ENCODE data around the gene TCERG1L.
"Not testable (repeated sequence)": the region's sequence is repeated elsewhere in the genome, so short reads cannot be mapped to it uniquely, and the experiment has no call there.

TCERG1L gene

DNA sequence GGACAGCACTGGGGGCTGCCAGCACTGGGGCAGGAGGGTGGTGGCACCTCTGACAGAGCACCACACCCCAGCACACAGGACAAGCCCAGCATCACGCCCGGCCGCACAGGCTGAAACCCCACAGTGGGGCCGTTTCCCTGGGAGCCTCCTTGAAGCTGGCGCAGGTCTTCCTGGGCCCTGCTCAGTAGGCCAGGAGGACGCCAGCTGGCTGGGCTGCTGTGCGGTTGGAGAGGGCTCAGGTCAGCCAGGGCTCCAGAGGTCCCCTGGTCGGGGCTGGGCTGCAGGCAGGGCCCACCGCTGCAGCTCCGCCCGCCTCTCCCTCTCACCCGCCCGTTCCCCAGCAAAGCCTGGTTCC lies 137.3 kb downstream of the TCERG1L start:
- FAIRE-seq (no peak), DNase-seq (ENCODE audit: insufficient read length, low spot score) (no peak)

DNA sequence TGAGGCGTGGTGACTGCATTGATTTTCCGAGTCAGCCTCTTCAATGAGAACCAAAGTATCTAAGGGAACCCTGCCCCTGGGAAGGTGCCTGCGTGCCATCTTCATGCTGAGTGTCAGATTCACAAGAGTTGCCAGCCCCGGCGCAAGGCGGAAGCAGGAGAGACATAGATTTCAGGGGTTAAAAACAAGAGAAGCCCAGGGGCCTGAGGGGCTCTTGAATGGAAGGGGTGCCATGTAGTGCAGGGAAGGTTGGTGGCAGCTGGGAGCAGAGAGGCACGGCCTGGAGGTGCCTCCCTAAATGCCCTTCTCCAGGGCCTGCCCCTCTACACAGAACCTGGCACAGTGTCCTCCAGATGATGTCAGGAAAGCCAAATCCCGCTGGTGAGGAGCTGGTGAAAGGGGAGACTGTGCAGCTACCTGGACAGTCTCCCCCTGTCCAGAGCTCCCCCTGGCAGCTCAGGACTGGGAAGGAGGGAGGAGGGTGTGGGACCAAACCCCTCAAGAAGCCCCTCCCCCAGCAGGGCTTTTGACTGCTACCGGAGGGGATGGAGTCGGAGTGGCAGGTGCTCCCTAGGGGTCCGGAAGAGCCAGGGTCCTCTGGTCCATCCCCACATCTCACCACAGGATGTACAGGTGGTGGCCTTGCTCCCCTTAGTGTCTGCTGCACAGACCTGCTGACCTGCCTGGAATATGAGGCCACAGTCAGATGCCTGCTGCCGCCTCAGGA lies 137.9 kb downstream of the TCERG1L start:
- no peak for FAIRE-seq
- DNase-seq (ENCODE audit: insufficient read length, low spot score): no peak

DNA sequence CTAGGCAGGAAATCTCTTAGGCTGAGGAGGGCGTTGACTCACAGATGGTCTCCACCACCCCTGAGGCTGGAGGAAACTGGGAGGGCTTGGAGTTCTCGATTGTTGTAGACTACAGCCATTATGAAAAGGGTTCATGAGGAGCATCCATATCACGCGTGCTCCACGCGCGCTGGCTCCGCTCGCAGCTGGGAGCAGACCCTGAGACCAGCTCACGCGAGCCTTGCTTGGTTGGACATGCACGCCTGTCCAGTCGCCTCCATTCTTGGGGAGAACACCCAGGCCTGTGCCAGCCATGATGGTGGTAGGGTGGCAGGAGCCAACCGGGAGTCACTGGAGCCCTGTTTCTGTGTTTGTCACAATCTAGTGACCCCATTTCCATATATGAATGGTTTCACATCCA lies 139.1 kb downstream of the TCERG1L start:
- FAIRE-seq: no peak
- DNase-seq (ENCODE audit: insufficient read length, low spot score): no peak

DNA sequence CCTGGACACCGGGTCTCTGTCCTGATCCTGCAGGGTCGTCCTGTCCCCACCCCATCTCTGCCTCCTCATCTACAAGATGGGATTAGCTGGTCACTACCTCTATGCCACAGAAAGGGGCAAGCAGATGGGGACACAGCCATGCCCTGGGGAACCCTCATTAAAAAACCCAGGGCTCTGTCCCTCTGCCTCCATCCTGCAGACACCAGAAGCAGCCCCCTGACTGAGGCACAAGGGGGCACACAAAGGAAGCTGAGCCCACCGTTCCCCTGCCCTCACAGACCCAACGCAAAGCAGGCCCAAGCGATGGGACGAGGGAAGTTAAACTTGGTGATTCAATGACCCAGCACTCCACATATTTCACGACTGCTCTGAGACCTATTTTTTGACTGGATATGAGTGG lies 142.4 kb downstream of the TCERG1L start:
- DNase-seq (ENCODE audit: insufficient read length, low spot score) (no peak), FAIRE-seq (no peak)

DNA sequence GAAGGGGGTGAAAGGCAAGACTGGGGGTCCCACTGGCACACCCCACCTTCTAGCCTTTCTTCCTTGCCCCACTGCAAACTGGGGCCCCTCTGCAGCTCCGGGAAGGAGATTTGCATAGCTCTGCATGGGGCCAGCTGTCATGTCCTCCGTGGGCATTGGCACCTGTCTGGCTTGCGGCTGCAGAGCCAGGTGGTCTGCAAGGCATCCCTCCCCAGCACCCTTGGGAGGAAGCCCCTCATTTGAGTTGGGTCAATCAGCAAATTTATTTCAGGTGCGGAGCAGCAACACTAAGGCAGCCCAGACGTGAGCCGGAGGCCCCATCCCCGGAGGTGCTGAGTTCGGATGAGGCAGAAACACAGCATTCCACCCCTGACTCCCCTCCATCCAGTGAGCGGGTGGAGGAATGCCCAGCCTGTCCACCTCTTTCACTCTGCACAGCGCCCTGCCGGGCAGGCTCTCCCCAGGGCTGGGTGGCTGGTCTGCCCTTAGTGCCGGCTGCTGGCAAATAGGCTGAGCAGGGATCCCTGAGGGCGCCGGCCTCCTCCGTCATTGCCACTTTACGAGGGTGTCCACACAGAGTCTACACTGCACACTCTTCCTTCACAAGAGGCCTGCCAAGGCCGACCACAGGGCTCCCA lies 143.2 kb downstream of the TCERG1L start:
- FAIRE-seq: no peak
- DNase-seq (ENCODE audit: insufficient read length, low spot score): no peak

DNA sequence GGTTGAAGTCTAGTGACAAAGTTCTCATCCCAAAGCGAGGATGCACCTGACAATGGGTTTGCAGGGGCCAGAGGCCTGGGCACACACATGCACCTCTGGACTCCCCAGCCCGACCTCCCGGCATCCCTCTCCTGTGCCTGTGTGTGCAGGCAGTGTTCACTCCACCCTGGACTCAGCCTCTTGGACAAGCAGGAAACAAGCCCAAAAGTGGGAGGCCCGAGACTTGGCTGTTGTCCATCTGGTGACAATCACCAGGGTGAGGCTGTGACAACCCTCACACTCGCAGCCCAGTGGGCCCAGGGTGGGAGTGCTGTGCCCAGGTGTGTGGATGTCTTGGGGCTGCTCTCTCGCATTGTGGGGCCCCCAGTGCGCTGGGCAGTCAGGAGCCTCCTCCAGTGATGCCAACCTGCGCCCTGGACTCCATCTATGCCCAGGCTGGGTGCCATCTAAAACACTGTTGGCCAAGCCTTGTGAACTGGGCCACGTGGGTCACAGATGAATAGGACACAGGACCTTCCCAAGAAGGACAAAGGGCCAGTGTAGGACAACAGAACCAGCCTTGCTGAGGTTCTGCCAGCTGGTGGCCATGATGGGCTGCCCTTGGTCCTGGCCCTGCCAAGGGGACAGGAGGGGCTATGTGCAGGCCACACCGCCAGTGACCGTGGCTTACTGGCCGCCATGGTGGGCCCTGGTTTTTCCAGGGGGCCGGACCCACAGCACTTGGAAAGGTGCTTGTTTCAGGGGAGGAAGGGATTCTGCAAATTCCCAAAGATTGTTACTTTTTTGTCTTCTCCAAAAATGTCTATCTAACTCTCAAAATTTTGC lies 144.3 kb downstream of the TCERG1L start:
- no peak for DNase-seq (ENCODE audit: insufficient read length, low spot score)
- FAIRE-seq: no peak

DNA sequence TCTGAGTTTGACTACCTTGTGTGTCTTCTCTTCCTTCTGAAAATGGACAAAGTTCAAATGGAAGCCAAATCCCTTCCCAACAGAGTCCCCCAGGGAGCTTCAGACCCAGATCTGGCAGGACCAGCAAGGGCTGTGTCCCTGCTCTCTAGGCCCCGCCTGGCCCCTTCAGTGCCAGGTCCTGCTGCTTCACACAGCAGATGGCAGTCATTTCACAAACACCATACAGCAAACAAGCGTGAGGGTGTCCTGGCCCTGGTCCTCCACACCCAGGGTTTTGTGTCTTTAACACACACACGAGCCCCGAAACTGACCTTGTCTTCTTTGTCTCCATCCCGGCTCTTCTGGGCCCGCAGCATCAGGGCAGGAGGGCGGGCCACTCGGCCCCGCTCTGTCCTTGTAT lies 145.0 kb downstream of the TCERG1L start:
- no peak for DNase-seq (ENCODE audit: insufficient read length, low spot score)
- FAIRE-seq: no peak

DNA sequence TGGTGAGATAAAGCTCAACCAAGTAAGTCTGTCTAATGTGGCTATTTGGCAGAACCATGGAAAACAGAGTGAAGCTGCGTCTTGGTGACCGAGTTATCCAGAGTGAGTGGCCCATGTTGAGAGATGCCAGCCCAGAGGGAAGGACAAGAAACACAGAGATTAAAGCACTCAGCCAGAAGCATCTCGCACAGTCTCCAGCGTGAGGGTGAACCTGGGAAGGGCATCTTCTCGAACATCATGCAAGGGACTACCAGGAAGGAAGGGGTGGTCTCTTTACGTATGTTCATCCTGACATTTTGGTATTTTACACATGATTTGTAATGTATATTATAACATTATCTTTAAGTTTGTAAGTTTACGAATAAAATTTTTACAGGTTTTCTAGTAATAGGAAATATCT lies 146.4 kb downstream of the TCERG1L start:
- DNase-seq (ENCODE audit: insufficient read length, low spot score) (no peak), FAIRE-seq (no peak)

DNA sequence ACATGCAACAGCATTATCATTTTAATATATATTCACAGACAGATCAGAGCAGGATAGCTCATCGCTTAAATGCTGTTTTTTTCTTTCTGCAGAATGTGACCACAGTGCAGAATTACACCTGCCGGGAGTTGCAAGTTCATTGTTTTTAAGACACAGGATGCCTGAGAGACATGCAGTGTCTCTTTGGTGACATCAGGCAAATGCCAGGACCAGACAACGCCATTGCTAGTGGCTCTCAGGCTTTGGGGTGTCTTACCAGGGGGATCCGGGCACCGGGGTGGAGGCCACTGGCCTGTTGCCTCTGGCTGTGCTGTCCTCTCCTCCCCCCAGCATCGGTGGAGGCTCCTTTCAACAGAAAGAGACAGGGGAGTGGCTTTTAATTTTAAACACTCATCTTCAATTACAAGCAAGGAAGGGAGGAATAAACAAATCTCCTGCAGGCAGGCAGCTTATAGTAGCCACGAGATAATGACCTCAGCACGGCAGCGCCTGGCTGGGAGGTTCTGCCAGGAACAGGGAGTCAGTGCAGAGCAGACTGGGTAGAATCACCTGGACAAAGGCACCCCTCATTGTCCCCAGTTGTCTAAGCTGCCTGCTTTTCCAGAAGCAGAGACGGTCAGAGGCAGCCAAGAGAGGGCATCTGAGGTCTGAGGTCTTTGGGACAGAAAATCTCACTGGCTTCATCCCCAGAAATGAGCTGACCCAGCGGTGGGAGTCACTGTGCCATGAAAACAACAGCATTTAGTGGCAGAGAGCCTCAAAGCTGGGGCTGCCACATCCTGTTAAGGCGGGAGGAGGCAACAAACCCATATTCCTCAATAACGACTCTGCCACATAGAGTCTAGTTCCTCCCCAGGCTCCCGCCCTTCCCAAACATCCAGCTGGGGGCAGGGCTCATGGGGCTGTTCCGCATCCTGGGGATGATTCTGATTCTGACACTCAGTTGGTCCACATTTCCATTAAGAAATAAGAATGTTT lies 148.4 kb downstream of the TCERG1L start:
- FAIRE-seq (no peak), DNase-seq (ENCODE audit: insufficient read length, low spot score) (no peak)

DNA sequence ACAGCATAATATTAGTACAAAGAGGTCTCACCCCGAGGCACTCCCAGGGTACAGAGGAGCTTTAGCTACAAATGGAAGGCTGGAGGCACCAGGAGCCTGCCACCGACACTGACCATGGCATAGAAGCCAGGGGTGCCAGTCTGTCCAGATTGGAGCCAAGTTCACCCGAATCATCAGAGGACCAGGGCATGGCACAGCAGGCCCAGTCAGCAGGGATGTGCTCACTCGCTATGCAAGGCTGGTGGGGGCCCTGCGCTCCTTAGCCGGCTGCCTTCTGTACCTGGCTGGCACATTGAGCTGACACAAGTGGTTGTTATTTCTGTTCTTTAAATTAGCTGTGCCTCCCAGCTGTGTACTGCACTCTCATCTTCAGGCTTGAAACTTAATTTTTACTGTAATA lies 149.3 kb downstream of the TCERG1L start:
- FAIRE-seq: no peak

DNA sequence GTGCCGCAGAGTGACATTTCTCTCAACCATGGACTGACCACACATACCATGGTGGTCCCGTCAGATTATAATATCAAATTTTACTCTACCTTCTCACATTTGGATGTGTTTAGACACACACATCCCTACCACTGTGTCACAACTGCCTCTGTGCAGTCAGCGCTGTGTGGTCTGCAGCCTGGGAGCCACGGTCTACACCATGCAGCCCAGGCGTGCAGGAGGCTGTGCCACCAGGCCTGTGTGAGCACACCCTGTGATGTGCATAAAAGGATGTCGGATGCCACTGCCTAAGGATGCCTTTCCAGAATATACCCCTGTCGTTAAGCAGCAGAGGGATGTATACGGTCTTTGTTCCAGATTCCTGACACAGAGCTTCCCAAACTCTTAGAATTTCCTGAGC lies 150.4 kb downstream of the TCERG1L start:
- DNase-seq (ENCODE audit: insufficient read length, low spot score) (no peak), FAIRE-seq (no peak)

More for the DNA sequence above, 149.3 kb downstream of the TCERG1L start:
- DNase-seq (ENCODE audit: insufficient read length, low spot score): no peak

DNA sequence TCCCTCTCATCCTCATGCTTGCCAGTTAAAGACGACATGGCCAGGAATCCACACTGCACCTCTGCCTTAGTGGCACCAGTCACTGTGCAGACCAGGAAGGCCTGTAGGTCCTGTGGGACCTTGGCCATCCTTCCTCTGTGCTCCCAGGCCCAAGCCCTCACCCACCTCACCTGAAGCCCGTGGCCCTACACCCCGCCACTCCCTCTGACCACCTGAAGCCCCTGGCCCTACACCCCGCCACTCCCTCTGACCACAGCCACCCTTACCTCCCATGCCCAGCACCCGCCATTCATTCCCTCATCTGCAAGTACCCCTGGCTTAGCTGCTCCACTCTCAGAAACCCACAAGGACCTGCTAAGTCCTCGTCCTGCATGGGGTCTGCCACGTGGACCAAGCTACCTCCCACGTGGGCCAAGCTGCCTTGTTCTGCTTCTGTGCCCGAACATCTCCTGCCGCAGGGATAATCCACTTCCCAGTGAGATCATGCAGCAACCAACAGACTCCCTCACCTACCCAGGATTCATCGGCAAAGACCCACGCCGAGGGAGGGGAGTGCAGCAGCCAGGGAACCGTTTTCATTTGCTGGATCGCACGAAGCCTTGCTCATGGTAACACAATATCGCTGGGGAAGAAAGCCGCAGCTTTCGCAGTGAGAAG lies 151.2 kb downstream of the TCERG1L start:
- DNase-seq (ENCODE audit: insufficient read length, low spot score) (no peak), FAIRE-seq (no peak)

DNA sequence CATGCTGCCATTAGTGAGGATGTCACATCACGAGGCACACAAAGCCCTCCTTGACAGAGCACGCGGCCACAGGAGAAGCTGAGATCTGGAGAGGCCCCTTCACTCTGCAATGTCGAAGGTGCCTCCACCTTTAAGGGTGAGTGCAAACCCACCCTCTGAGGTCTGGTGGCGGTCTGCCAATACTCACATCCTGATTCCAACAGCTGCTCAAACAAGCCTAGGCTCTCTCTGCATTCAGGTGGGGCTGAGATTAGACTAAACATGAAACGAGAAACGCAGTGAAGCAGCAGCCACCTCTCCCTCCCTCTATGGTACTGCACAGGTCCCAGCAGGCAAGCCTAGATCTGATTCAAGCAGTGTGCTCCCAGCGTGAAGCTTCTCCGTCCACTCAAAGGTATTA lies 151.8 kb downstream of the TCERG1L start:
- DNase-seq (ENCODE audit: insufficient read length, low spot score) (no peak), FAIRE-seq (no peak)

DNA sequence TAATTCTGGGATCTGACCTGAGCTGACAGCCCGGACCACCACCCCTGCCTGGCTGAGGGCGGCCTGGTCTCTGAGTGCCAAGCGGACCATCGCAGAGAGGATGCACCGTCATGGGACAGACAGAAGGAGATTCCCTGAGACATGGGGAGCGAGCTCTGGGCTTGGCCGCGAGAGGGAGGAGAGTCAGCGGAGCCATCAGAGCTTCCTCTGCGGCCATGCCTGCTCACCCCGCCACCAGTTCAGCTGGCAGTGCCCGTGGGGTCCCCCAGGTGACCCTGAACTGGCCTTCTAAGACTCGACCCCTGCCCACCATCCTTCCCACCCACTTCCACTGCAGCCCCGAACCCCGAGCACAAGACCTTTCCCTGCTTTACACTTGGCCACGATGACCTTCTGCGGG lies 152.8 kb downstream of the TCERG1L start:
- no peak for FAIRE-seq
- DNase-seq (ENCODE audit: insufficient read length, low spot score): no peak

DNA sequence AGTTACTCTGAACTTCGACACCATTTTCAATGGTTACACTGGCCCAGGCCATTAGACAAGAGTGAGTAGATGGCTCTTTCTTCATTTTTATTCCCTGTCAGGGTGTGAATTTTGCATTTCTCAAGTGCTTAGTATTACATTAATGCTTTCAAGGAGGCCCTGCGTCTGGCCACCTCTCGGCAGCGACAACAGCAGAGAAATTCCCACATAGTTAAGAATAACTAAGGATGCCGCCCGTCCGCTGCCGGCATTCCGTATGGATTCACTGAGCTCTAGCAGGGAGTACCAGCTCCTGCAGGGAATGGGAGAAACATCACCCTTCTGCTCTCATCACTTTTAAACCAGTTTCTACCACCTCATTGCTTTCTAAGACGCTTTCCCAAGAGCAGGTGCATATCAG lies 153.6 kb downstream of the TCERG1L start:
- no peak for DNase-seq (ENCODE audit: insufficient read length, low spot score)
- FAIRE-seq: no peak

DNA sequence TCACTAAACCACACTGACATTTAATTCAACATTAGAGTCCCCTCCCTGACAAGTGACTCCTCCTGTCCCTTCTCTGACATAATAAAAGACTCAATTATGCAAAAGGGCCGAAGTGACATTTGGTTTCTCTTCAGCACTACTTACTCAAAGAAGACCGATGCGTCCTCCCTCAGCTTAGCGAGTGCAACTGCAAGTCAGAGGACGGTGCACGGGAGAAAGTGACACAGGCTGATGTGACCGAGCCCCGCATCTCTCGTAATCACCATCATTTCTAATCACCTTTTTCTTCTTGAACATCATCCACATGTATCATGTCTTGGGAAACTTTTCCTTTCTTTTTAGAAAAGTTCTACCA lies 155.7 kb downstream of the TCERG1L start:
- DNase-seq (ENCODE audit: insufficient read length, low spot score) (no peak), FAIRE-seq (no peak)

DNA sequence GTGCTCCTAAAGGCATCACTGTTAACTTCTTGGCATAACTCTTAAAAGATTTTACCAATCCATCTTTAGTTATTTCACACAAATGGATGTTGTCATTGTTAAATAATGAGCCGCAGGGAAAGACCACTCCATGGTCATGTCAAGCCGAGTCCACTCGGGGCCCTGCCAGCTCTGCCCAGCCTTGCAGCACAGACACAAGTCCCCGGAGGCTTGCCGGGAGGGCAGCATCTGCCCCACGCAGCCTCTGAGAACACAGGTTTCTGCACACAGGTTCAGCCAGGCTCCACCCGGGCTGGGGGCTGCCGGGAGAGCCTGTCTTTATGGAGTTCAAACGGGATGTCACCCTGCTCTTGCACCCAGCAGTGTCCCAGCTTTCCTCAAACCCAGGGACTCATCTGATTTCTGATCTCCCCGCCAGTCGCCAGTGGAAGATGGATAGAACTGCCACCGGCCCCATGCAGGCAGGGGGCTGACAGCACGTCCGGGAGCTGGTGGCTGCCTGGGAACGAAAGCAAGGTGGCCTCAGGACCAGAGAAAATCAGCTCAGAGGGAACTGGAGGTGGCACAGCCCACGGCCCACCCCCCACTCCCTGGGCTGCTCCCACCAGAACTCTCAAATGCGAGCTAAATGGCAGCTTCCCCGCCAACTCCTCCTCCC lies 156.2 kb downstream of the TCERG1L start:
- FAIRE-seq: no peak
- no peak for DNase-seq (ENCODE audit: insufficient read length, low spot score)

DNA sequence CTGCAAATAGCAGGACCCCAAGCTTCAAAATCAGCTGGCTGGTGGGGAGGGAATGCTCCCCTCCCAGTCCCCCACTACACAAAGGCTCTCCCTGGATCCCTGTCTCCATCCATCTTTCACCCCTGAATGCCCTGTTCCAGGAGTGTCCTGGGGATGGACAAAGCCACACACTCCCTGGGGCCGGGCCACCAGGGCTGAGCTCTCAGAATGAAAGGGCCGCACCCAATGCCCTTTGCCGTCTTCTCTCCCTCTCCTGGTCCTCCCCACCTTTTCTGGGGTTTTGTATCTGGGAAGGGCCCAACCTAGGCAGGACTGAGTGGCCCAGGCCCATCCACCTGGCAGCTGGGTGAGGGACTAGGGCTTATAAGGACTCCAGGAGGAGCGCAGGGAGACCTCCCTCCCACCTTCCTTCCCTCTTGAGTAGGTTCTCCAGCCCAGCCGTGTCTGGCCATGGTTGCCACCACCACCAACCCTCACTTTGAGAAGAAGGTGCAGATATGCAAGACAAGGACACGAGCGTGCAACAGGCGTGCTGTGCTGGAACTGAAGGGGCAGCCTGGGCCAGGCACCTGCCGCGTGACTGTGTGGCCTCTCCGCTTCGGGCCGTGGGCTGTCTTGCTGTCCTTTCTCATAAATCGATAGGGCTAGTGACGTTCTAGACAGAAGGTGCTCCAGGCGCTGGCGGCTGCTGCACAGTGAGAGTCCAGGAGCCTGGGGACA lies 157.1 kb downstream of the TCERG1L start:
- FAIRE-seq: no peak
- no peak for DNase-seq (ENCODE audit: insufficient read length, low spot score)

DNA sequence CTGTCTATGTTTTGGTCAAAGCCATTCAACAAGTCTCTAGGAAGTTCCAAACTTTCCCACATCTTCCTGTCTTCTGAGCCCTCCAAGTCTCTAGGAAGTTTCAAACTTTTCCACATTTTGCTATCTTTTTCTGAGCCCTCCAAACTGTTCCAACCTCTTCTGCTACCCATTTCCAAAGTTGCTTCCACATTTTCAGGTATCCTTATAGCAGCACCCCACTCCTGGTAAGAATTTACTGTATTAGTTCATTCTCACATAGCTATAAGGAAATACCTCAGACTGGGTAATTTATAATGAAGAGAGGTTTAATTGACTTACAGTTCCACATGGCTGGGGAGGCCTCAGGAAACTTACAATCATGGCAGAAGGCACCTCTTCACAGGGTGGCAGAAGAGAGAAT lies 159.1 kb downstream of the TCERG1L start:
- FAIRE-seq; DNase-seq (ENCODE audit: insufficient read length, low spot score): not testable (repeated sequence)
